BJ (cell line): Measurements from ENCODE around the gene POLR2C. TPM values are rescaled to one million over a fixed set of nuclear protein-coding genes. Genes with fewer than 3 reads are reported as not detected.

Experiments
- CTCF ChIA-PET: fragments of 350-600 bp; formaldehyde crosslinking; extraction: SDS; loops from one replicate; lab custom pipeline; 2021; ENCODE audit warnings: antibody characterized with exemption, inconsistent platforms; lab: Yijun Ruan, JAX
- POLR2A ChIA-PET: fragments of 300-600 bp; sonication (Branson Sonifier 250); formaldehyde crosslinking; extraction: SDS; loops from one replicate; lab custom pipeline; 2021; ENCODE audit warnings: antibody characterized with exemption; lab: Charles Lee
- DNase-seq: peaks from one replicate; pipeline ENCODE4 v3.0.0-alpha.2; 2011; ENCODE audit warnings: low read depth
- H3K27me3 ChIP-seq: 2 replicates; pipeline ENCODE4 v1.6.0; 2011; ENCODE audit warnings: low read length; ENCODE audit not compliant: control insufficient read depth, insufficient read depth
- H3K36me3 ChIP-seq: 2 replicates; pipeline ENCODE4 v1.5.1; 2011; ENCODE audit warnings: low read length; ENCODE audit not compliant: control insufficient read depth, insufficient read depth
- H3K4me3 ChIP-seq: 2 replicates; pipeline ENCODE4 v1.5.1; 2011; ENCODE audit warnings: low read depth, mild to moderate bottlenecking, control low read depth, low read length
- polyA minus RNA-seq: library from RNA; depleted of rRNA, polyadenylated mRNA; stranded (reverse); fragments of >200 nt; gene quantifications from 2 replicates; pipeline ENCODE4 v1.2.3, GENCODE V29; 2011; rRNA and poly(A)+ RNA removed
- polyA plus RNA-seq: library from polyadenylated mRNA; depleted of rRNA; stranded (reverse); fragments of >200 nt; gene quantifications from 2 replicates; pipeline ENCODE4 v1.2.3, GENCODE V29; 2011; rRNA removed
- TF ChIP-seq, protein P1 (sequence below): IDR thresholded peaks from 2 replicates; pipeline ENCODE4 v1.5.1; 2011; ENCODE audit warnings: low read depth, mild to moderate bottlenecking, control low read depth, inconsistent platforms, low read length, moderate library complexity; ENCODE audit not compliant: insufficient read depth

POLR2C gene
- polyA plus RNA-seq: 127 and 176 TPM in 2 replicates
- 104 and 160 TPM in 2 replicates for polyA minus RNA-seq

DNA sequence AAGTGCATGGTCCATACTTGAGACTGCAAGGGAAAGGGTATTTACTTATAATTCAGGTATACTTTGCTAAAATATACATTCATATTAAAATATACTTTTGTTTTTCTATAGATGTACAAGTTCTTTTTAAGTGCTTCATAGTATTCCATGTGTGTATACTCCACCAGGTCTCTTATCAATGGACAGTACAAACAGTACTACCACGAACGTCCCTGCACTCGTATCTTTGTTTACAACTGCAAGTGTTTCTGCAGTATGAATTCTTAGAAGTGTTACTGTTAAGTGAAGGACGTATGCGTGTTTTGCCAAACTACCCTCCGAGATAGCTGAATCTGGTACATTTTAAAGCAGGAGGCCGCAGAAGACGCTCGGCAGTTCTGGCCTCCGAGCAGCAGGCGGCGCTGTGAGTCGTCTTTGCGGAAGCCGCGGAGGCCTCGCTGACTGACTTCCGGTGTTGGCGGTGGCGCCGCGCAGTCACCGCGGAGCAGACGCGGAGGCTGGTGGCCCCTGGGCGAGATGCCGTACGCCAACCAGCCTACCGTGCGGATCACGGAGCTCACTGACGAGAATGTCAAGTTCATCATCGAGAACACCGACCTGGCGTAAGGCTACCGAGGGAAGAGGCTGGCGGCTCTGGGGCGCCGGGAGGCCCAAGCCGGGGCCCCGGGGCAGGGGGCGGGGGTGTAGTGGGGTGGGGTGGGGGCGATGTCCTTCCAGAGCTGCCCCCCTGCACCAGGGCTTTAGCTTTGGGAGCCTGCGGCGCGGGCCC is at the start of gene POLR2C:
POLR2C (plus strand) TSS at position 471 of the 769 bp plus-strand sequence; CDS start at position 517, 46 bp downstream.
- no peak for DNase-seq
- ChIA-PET CTCF (interaction anchor here (0.8 to 2.9 kb wide), 17 partner anchors 9 to 161 kb away, joined by 3 to 24 read pairs (median 5); partner anchors contain the start of genes CIAPIN1 and COQ9), POLR2A (no interaction called here)
- TF ChIP-seq, protein P1, sequence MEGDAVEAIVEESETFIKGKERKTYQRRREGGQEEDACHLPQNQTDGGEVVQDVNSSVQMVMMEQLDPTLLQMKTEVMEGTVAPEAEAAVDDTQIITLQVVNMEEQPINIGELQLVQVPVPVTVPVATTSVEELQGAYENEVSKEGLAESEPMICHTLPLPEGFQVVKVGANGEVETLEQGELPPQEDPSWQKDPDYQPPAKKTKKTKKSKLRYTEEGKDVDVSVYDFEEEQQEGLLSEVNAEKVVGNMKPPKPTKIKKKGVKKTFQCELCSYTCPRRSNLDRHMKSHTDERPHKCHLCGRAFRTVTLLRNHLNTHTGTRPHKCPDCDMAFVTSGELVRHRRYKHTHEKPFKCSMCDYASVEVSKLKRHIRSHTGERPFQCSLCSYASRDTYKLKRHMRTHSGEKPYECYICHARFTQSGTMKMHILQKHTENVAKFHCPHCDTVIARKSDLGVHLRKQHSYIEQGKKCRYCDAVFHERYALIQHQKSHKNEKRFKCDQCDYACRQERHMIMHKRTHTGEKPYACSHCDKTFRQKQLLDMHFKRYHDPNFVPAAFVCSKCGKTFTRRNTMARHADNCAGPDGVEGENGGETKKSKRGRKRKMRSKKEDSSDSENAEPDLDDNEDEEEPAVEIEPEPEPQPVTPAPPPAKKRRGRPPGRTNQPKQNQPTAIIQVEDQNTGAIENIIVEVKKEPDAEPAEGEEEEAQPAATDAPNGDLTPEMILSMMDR: peak; percentile 99
- Histone ChIP-seq H3K4me3 (peak within 1 kb of the TSS; percentile 93), H3K27me3 (no peaks in the 10 kb centered on the region), H3K36me3 (peaks cover 18% of the 10 kb centered on the region)

DNA sequence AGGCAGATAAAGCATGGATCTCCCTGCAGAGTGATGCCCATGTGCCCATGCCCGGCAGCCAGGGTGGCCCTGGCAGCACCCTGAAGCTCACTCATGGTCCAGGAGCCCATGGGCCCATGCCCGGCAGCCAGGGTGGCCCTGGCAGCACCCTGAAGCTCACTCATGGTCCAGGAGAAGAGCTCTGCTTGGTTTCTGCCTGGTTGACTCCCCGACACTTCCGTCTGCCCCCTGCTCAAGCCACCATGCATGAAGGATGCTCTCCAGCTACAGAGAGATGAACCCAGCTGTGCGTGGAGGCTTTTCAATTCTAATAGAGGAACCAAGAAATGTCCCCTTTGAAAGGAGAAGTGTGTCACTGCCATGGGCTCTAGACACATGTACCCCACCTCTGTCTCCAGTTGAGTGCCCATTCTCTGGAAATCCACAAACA is 49.2 kb upstream of the POLR2C start:
- ChIA-PET CTCF (interaction anchor here (1.0 to 17.0 kb wide), 4 partner anchors 23 to 107 kb away, joined by 3 to 461 read pairs (median 4); no protein-coding TSS in a partner anchor), POLR2A (no interaction called here)
- TF ChIP-seq, protein P1: no peak
- H3K4me3 ChIP-seq: no peak overlapping the region
- H3K27me3 ChIP-seq: peaks cover 4% of the 10 kb centered on the region
- H3K36me3 ChIP-seq: no peaks in the 10 kb centered on the region
- DNase-seq: no peak

DNA sequence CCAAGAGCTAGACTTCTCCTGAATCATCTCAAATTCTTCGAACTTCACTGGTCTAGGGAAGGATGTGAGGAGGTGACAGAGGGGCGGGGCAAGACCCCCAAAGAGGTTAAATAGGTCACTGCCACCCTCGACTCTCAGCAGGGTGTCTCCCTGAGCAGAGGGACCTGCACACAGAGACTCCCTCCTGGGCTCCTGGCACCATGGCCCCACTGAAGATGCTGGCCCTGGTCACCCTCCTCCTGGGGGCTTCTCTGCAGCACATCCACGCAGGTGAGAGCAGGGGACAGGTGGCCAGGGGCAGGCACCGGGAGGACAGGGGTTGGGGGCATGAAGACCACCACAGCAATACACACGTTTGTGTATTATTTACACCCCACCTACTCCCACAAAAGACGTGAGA is 48.7 kb upstream of the POLR2C start:
- no peaks in the 10 kb centered on the region for H3K36me3 ChIP-seq
- TF ChIP-seq, protein P1: no peak
- no peak for DNase-seq
- H3K4me3 ChIP-seq: no peak overlapping the region
- peaks cover 4% of the 10 kb centered on the region for H3K27me3 ChIP-seq
- POLR2A ChIA-PET: no interaction called here
- CTCF ChIA-PET: interaction anchor here (1.4 to 17.0 kb wide), 2 partner anchors 106 to 107 kb away, joined by 4 to 461 read pairs; no protein-coding TSS in a partner anchor

DNA sequence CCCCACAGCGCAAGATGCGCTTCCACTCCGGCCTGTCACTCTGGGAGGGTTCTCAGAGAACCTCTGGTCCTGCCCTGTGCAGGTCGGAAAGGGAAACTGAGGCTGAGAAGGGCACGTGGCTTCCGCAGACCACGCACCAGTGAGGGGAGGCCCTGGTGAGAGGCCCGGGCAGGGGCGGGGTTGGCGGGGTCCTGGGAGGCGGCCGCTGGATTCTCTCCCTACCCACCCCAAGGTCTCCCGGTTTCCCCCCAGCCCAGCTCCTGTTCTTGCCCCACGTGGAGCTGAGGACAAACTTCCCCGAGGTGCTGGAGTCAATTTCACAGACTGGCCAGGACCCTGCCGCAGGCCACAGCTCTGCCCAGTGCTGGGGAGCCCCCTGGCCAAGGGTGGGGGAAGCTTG is 46.4 kb upstream of the POLR2C start:
- no peak overlapping the region for H3K4me3 ChIP-seq
- DNase-seq: no peak
- ChIA-PET CTCF (interaction anchor here (0.8 to 17.0 kb wide), 24 partner anchors 10 to 332 kb away, joined by 3 to 461 read pairs (median 7); partner anchors contain the start of genes ARL2BP, CCL17 and POLR2C), POLR2A (no interaction called here)
- TF ChIP-seq, protein P1: no peak
- no peaks in the 10 kb centered on the region for H3K36me3 ChIP-seq
- H3K27me3 ChIP-seq: peaks cover 4% of the 10 kb centered on the region

DNA sequence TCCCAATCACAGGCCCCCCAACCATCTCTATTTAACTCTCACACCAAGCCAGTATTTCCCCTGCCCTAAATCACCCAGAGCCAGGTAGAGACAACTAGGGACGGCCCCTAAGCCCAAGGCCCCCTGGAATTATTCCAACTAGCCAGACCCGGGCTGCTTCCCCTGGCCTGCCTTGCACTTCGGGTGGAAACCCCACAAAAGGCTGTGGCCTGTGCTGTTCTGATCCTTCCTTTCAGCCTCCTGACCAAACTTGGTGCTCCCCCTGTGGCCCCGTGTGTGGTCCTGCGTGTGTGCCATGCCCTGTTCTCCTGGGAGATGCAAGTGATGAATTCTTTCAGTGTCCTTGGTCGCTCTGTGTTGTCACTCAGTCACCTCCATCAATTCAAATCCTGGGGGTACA is 43.0 kb upstream of the POLR2C start:
- TF ChIP-seq, protein P1: no peak
- Histone ChIP-seq H3K4me3 (no peak overlapping the region), H3K36me3 (no peaks in the 10 kb centered on the region), H3K27me3 (no peaks in the 10 kb centered on the region; the same call in 1 of the 2 replicates)
- CTCF ChIA-PET: interaction anchor here (0.6 to 17.0 kb wide), 16 partner anchors 10 to 229 kb away, joined by 3 to 461 read pairs (median 8); partner anchors contain the start of genes CX3CL1 and POLR2C
- POLR2A ChIA-PET: no interaction called here
- DNase-seq: no peak
